HepG2 (cell line): ENCODE results near the gene CHRNB1. TPM values are rescaled to one million over a fixed set of nuclear protein-coding genes. Genes with fewer than 3 reads are reported as not detected.

Experiments
- FOSL2 ChIP-seq: sonication (generic); formaldehyde crosslinking; IDR thresholded peaks from 2 replicates; pipeline ENCODE4 v1.4.0; 2020; ENCODE audit warnings: missing genetic modification reagents
- RBM39 ChIP-seq: fragments of 200-400 bp; formaldehyde crosslinking; IDR thresholded peaks from one replicate; pipeline ENCODE4 v1.6.1; 2018; ENCODE audit warnings: antibody characterized with exemption, mild to moderate bottlenecking, low read depth, low read length; ENCODE audit not compliant: poor library complexity, severe bottlenecking
- SPEN ChIP-seq: sonication (generic); formaldehyde crosslinking; IDR thresholded peaks from 2 replicates; pipeline ENCODE4 v1.5.1; 2020; ENCODE audit warnings: low read depth, mild to moderate bottlenecking, missing genetic modification reagents
- SRF ChIP-seq: IDR thresholded peaks from 2 replicates; pipeline ENCODE4 v1.6.1; 2011; ENCODE audit warnings: mild to moderate bottlenecking, low read depth, low read length, moderate library complexity
- SYNCRIP ChIP-seq: fragments of 200-400 bp; formaldehyde crosslinking; IDR thresholded peaks from 2 replicates; pipeline ENCODE4 v1.6.1; 2018; ENCODE audit warnings: mild to moderate bottlenecking, low read depth, low read length; ENCODE audit not compliant: insufficient read depth
- ZC3H4 ChIP-seq: sonication (generic); formaldehyde crosslinking; IDR thresholded peaks from 2 replicates; pipeline ENCODE4 v1.4.0; 2020; ENCODE audit warnings: missing genetic modification reagents, borderline replicate concordance
- ZFP82 ChIP-seq: sonication (generic); formaldehyde crosslinking; IDR thresholded peaks from 2 replicates; pipeline ENCODE4 v1.5.1; 2020; ENCODE audit warnings: mild to moderate bottlenecking, missing genetic modification reagents, borderline replicate concordance
- ZFYVE20 ChIP-seq: sonication (generic); formaldehyde crosslinking; IDR thresholded peaks from 2 replicates; pipeline ENCODE4 v1.8.0; 2023; ENCODE audit warnings: low read depth, mild to moderate bottlenecking, moderate library complexity, missing genetic modification reagents, borderline replicate concordance
- ZNF292 ChIP-seq: sonication (generic); formaldehyde crosslinking; IDR thresholded peaks from 2 replicates; pipeline ENCODE4 v1.8.1; 2022; ENCODE audit warnings: mild to moderate bottlenecking, low read depth, missing genetic modification reagents, borderline replicate concordance
- ZNF30 ChIP-seq: sonication (generic); formaldehyde crosslinking; IDR thresholded peaks from 2 replicates; pipeline ENCODE4 v1.5.0; 2020; ENCODE audit warnings: mild to moderate bottlenecking, missing genetic modification reagents
- ZNF383 ChIP-seq: sonication (generic); formaldehyde crosslinking; IDR thresholded peaks from 2 replicates; pipeline ENCODE4 v1.4.0; 2020; ENCODE audit warnings: missing genetic modification reagents, mild to moderate bottlenecking, borderline replicate concordance
- ZNF547 ChIP-seq: sonication (generic); formaldehyde crosslinking; IDR thresholded peaks from 2 replicates; pipeline ENCODE4 v1.5.1; 2020; ENCODE audit warnings: mild to moderate bottlenecking, missing genetic modification reagents
- ZNF616 ChIP-seq: sonication (generic); formaldehyde crosslinking; IDR thresholded peaks from 2 replicates; pipeline ENCODE4 v1.5.0; 2020; ENCODE audit warnings: low read depth, mild to moderate bottlenecking, missing genetic modification reagents
- ZNF749 ChIP-seq: sonication (generic); formaldehyde crosslinking; IDR thresholded peaks from 2 replicates; pipeline ENCODE4 v1.8.0; 2022; ENCODE audit warnings: mild to moderate bottlenecking, missing genetic modification reagents, moderate library complexity, borderline replicate concordance
- polyA plus RNA-seq, 8 experiments: library from polyadenylated mRNA; depleted of rRNA in 3 of 8; stranded (reverse) in 7 of 8; unstranded in 1 of 8; fragments of >200 nt; fragmentation: Illumina TruSeq in 4 of 8; extraction: Trizol in 4 of 8; gene quantifications; 2 replicates each; pipeline versions ENCODE4 v1.2.1 to v1.2.3, GENCODE V29; 2011 to 2016; ENCODE audit warnings: low read depth in 4 of 8, missing spikeins in 1 of 8, mixed read lengths in 1 of 8; ENCODE audit not compliant: insufficient read depth in 1 of 8
- total RNA-seq, 5 experiments: library from RNA; depleted of rRNA; stranded (reverse); fragments of >200 nt; fragmentation: Illumina TruSeq; extraction: Trizol; gene quantifications; 2 replicates each; pipeline ENCODE4 v1.2.3, GENCODE V29; 2016; ENCODE audit warnings: low read depth in 1 of 5
- TF ChIP-seq, protein P1 (sequence below): sonication (generic); formaldehyde crosslinking; IDR thresholded peaks from 2 replicates; pipeline ENCODE4 v1.4.0; 2020; ENCODE audit warnings: mild to moderate bottlenecking, low read depth, missing genetic modification reagents
- TF ChIP-seq, protein P2 (sequence below): sonication (generic); formaldehyde crosslinking; IDR thresholded peaks from 2 replicates; pipeline ENCODE4 v1.4.0; 2020; ENCODE audit warnings: missing genetic modification reagents
- TF ChIP-seq, protein P3 (sequence below): sonication (generic); formaldehyde crosslinking; IDR thresholded peaks from 2 replicates; pipeline ENCODE4 v1.4.0; 2020; ENCODE audit warnings: mild to moderate bottlenecking, missing genetic modification reagents
- TF ChIP-seq, protein P4 (sequence below): sonication (generic); formaldehyde crosslinking; IDR thresholded peaks from 2 replicates; pipeline ENCODE4 v1.4.0; 2020; ENCODE audit warnings: missing genetic modification reagents, mild to moderate bottlenecking, borderline replicate concordance

Gene CHRNB1
- total and polyA plus RNA-seq, 2 of the 13 experiments (the other 11 are each of a cell fraction or from before 2014, with no cell fraction given): 5.4 to 33.7 TPM

DNA sequence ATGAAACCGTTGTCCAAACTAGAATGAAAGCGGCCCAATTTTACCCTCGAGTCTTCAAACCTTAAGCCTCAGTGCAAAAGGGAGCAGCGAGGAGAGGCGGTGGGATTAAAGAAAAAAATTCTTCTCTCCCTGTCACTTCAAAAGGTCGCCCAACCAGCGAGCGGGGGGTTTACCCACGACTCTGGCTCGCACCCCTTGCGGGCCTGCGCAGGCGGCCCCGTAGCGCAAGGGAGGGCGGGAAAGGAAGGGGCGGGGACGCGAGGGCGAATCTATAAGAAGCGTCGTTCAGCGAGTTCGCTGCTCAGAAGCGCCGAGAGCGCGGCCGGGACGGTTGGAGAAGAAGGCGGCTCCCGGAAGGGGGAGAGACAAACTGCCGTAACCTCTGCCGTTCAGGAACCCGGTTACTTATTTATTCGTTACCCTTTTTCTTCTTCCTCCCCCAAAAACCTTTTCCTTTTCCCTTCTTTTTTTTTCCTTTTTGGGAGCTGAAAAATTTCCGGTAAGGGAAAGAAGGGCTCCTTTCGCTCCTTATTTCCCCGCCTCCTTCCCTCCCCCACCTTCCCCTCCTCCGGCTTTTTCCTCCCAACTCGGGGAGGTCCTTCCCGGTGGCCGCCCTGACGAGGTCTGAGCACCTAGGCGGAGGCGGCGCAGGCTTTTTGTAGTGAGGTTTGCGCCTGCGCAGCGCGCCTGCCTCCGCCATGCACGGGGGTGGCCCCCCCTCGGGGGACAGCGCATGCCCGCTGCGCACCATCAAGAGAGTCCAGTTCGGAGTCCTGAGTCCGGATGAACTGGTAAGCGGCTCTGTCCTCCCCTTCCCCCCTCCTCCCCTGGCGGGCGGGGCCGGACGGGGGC lies 39.4 kb downstream of the CHRNB1 start, which contains the start of gene POLR2A (continued):
- TF ChIP-seq ZNF749 (CRISPR knock-in tag) (peak; percentile 27; the same call in 1 of the 2 replicates), SRF (peak; percentile 27; the same call in 1 of the 2 replicates), ZFP82 (CRISPR knock-in tag) (no peak), ZNF616 (CRISPR knock-in tag) (peak; percentile 61; the same call in 1 of the 2 replicates), ZFYVE20 (no peak), ZNF383 (CRISPR knock-in tag) (0 out of 2 replicates have a peak, but pooled peaks have one; percentile 77), FOSL2 (peak; percentile 33; the same call in 1 of the 2 replicates), ZC3H4 (CRISPR knock-in tag) (peak; percentile 81), SPEN (CRISPR knock-in tag) (peak; percentile 37; the same call in 1 of the 2 replicates), ZNF292 (CRISPR knock-in tag) (peak; percentile 76), ZNF30 (CRISPR knock-in tag) (no peak), ZNF547 (CRISPR knock-in tag) (no peak), SYNCRIP (no peak), RBM39 (peak; percentile 97)
- TF ChIP-seq, protein P1, sequence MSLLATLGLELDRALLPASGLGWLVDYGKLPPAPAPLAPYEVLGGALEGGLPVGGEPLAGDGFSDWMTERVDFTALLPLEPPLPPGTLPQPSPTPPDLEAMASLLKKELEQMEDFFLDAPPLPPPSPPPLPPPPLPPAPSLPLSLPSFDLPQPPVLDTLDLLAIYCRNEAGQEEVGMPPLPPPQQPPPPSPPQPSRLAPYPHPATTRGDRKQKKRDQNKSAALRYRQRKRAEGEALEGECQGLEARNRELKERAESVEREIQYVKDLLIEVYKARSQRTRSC: peak; percentile 86; the same call in 1 of the 2 replicates
- TF ChIP-seq, protein P2, sequence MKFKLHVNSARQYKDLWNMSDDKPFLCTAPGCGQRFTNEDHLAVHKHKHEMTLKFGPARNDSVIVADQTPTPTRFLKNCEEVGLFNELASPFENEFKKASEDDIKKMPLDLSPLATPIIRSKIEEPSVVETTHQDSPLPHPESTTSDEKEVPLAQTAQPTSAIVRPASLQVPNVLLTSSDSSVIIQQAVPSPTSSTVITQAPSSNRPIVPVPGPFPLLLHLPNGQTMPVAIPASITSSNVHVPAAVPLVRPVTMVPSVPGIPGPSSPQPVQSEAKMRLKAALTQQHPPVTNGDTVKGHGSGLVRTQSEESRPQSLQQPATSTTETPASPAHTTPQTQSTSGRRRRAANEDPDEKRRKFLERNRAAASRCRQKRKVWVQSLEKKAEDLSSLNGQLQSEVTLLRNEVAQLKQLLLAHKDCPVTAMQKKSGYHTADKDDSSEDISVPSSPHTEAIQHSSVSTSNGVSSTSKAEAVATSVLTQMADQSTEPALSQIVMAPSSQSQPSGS (CRISPR knock-in tag): peak; percentile 82; the same call in 1 of the 2 replicates
- TF ChIP-seq, protein P3, sequence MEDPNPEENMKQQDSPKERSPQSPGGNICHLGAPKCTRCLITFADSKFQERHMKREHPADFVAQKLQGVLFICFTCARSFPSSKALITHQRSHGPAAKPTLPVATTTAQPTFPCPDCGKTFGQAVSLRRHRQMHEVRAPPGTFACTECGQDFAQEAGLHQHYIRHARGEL: no peak
- TF ChIP-seq, protein P4, sequence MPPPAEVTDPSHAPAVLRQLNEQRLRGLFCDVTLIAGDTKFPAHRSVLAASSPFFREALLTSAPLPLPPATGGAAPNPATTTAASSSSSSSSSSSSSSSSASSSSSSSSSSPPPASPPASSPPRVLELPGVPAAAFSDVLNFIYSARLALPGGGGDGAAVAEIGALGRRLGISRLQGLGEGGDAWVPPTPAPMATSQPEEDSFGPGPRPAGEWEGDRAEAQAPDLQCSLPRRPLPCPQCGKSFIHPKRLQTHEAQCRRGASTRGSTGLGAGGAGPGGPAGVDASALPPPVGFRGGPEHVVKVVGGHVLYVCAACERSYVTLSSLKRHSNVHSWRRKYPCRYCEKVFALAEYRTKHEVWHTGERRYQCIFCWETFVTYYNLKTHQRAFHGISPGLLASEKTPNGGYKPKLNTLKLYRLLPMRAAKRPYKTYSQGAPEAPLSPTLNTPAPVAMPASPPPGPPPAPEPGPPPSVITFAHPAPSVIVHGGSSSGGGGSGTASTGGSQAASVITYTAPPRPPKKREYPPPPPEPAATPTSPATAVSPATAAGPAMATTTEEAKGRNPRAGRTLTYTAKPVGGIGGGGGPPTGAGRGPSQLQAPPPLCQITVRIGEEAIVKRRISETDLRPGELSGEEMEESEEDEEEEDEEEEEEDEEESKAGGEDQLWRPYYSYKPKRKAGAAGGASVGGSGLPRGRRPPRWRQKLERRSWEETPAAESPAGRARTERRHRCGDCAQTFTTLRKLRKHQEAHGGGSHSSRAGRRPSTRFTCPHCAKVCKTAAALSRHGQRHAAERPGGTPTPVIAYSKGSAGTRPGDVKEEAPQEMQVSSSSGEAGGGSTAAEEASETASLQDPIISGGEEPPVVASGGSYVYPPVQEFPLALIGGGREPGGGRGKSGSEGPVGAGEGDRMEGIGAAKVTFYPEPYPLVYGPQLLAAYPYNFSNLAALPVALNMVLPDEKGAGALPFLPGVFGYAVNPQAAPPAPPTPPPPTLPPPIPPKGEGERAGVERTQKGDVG: no peak
